HS-5 (cell line): Measurements from ENCODE around the gene TASP1.
A peak's percentile ranks its signal among the peaks of the same experiment; 100 is the strongest.

Source experiments
- DNase-seq: peaks from one replicate; pipeline ENCODE4 v3.0.0-alpha.2; 2012; ENCODE audit warnings: low read depth

The TASP1 gene

GRCh38 chr20:13571662-13572061 is 67.1 kb downstream of the TASP1 start:
- DNase-seq = no peak

GRCh38 chr20:13567663-13568062 is 71.1 kb downstream of the TASP1 start:
- no peak for DNase-seq

GRCh38 chr20:13563854-13564253 is 74.9 kb downstream of the TASP1 start:
- no peak for DNase-seq

- DNase-seq = peak; percentile 16
Observed at GRCh38 chr20:13554706-13555105, 84.0 kb downstream of the TASP1 start.

GRCh38 chr20:13554076-13554475 is 84.7 kb downstream of the TASP1 start:
- DNase-seq = no peak

GRCh38 chr20:13552061-13552460 is 86.7 kb downstream of the TASP1 start:
- DNase-seq = no peak

- DNase-seq = no peak
Observed at GRCh38 chr20:13549451-13549850, 89.3 kb downstream of the TASP1 start.

- peak; percentile 32 for DNase-seq
Observed at GRCh38 chr20:13546497-13547131, 92.1 kb downstream of the TASP1 start.

GRCh38 chr20:13545790-13546189 is 92.9 kb downstream of the TASP1 start:
- DNase-seq = no peak

- DNase-seq = no peak
Observed at GRCh38 chr20:13543783-13544182, 94.9 kb downstream of the TASP1 start.

GRCh38 chr20:13535627-13536026 is 103.1 kb downstream of the TASP1 start:
- DNase-seq = no peak

GRCh38 chr20:13533946-13534345 is 104.8 kb downstream of the TASP1 start:
- DNase-seq = no peak

GRCh38 chr20:13530146-13530545 is 108.6 kb downstream of the TASP1 start:
- DNase-seq = no peak

- no peak for DNase-seq
Observed at GRCh38 chr20:13526551-13526950, 112.2 kb downstream of the TASP1 start.

GRCh38 chr20:13525225-13525940 is 113.3 kb downstream of the TASP1 start:
- DNase-seq = peak; percentile 88

GRCh38 chr20:13524339-13524738 is 114.4 kb downstream of the TASP1 start:
- no peak for DNase-seq

- DNase-seq = no peak
Observed at GRCh38 chr20:13517831-13518230, 120.9 kb downstream of the TASP1 start.

- DNase-seq = no peak
Observed at GRCh38 chr20:13515796-13516558, 122.8 kb downstream of the TASP1 start.

- no peak for DNase-seq
Observed at GRCh38 chr20:13515291-13515690, 123.4 kb downstream of the TASP1 start.

GRCh38 chr20:13510837-13511488 is 127.8 kb downstream of the TASP1 start:
- DNase-seq = no peak

- no peak for DNase-seq
Observed at GRCh38 chr20:13507646-13508045, 131.1 kb downstream of the TASP1 start.

GRCh38 chr20:13501500-13501899 is 137.2 kb downstream of the TASP1 start:
- DNase-seq = no peak

- no peak for DNase-seq
Observed at GRCh38 chr20:13494019-13494418, 144.7 kb downstream of the TASP1 start.
